LNCaP clone FGC (cell line): ENCODE measurements around the gene KCNF1.

Source experiments
- DNase-seq: peaks from one replicate; pipeline ENCODE4 v3.0.0-alpha.2; 2011; ENCODE audit warnings: low read depth
- H3K4me3 ChIP-seq: 2 replicates; pipeline ENCODE4 v1.5.1; 2011; ENCODE audit warnings: mild to moderate bottlenecking, low read depth, low read length, control low read depth
- TF ChIP-seq, protein P1 (sequence below): IDR thresholded peaks from 2 replicates; pipeline ENCODE4 v1.5.1; 2012; ENCODE audit warnings: mild to moderate bottlenecking; ENCODE audit not compliant: control insufficient read depth, insufficient read depth; ENCODE audit errors: extremely low read depth

KCNF1 gene

DNA sequence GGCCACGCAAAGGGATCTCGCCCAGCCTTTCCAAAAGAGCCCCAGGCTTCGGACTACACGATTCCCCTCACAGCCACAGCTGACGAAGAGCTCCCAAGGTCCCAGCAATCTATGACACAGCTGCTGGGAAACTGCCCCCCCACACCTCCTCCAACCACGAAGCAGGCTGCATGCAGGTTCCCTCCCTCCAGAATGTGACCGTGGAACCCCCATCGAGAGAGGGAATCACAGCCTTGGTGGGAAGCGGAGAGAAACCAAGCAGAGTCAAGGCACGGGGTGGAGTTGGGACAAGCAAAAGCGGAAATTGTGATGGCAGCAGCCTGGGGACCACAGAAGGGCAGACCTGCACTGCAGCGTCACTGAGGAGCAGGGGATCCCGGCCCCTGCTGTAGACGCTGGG lies 50.3 kb downstream of the KCNF1 start:
- H3K4me3 ChIP-seq, result no peak overlapping the region
- TF ChIP-seq, protein P1, sequence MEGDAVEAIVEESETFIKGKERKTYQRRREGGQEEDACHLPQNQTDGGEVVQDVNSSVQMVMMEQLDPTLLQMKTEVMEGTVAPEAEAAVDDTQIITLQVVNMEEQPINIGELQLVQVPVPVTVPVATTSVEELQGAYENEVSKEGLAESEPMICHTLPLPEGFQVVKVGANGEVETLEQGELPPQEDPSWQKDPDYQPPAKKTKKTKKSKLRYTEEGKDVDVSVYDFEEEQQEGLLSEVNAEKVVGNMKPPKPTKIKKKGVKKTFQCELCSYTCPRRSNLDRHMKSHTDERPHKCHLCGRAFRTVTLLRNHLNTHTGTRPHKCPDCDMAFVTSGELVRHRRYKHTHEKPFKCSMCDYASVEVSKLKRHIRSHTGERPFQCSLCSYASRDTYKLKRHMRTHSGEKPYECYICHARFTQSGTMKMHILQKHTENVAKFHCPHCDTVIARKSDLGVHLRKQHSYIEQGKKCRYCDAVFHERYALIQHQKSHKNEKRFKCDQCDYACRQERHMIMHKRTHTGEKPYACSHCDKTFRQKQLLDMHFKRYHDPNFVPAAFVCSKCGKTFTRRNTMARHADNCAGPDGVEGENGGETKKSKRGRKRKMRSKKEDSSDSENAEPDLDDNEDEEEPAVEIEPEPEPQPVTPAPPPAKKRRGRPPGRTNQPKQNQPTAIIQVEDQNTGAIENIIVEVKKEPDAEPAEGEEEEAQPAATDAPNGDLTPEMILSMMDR, result no peak
- DNase-seq, result no peak

DNA sequence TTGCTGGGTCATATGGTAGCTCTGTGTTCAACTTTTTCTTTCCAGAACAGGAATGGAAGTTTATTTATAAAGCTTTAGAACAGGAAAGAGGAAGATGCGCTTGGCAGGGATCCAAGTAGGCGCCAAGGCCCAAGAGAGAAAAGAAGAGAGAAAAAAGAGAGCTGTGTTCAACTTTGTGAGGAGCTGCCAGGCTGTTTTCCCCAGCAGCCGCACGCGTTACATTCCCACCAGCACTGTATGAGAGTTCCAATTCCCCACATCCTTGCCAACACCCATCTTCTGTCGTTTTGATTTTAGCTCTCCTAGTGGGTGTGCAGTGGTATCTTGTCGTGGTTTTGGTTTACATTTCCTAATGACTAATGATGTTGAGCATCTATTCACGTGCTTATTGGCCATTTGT lies 51.4 kb downstream of the KCNF1 start:
- H3K4me3 ChIP-seq, result no peak overlapping the region
- TF ChIP-seq, protein P1, result no peak
- no peak for DNase-seq
